ENCODE data around the gene KLHL14.
"Not testable (repeated sequence)": the region's sequence is repeated elsewhere in the genome, so short reads cannot be mapped to it uniquely, and the experiment has no call there.

Gene KLHL14, protein sequence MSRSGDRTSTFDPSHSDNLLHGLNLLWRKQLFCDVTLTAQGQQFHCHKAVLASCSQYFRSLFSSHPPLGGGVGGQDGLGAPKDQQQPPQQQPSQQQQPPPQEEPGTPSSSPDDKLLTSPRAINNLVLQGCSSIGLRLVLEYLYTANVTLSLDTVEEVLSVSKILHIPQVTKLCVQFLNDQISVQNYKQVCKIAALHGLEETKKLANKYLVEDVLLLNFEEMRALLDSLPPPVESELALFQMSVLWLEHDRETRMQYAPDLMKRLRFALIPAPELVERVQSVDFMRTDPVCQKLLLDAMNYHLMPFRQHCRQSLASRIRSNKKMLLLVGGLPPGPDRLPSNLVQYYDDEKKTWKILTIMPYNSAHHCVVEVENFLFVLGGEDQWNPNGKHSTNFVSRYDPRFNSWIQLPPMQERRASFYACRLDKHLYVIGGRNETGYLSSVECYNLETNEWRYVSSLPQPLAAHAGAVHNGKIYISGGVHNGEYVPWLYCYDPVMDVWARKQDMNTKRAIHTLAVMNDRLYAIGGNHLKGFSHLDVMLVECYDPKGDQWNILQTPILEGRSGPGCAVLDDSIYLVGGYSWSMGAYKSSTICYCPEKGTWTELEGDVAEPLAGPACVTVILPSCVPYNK

DNA sequence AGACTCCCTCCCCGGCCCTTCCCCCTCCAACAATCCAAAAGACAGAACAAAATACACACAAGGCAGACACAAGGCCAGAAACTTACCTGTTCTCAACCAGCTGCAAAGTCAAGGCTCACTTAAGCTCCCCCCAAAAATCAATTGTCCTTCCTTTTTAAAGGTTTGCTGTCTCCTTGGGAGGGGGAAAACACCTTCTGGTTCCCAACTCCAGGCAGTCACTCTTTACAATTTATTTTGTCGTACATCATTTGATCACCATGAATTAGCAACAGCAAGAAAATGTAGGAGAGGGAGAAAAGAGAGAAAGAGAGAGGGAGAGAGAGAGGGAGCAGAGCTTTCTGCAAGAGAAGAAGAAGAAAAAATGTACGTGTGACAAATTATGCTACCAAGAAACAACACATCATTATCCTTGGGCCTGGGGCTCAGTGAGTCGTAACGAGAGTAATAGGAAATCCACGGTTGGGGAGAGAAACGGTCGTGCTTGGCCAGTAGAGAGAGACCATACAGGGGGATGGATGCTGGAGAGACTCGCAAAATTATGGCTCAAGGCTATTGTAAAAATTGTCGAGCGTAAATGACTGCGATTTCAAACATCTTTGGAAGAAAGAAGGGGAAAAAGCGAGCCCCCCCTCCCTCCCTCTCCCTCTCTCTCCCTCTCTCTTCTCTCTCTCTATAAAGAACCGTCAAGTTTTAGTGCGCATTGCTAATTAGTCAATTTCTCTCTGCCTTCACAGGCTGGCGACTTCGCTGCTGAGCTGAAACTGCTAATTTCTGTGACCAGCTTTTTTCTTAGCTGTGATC lies at the start of gene KLHL14:
Gene KLHL14, minus strand, starts transcription at position 443 of the 801 bp plus-strand sequence. CDS start 2,432 bp downstream, outside the sequence.
- no peak for DNase-seq (ENCODE audit: low read depth in 2 of 2)

DNA sequence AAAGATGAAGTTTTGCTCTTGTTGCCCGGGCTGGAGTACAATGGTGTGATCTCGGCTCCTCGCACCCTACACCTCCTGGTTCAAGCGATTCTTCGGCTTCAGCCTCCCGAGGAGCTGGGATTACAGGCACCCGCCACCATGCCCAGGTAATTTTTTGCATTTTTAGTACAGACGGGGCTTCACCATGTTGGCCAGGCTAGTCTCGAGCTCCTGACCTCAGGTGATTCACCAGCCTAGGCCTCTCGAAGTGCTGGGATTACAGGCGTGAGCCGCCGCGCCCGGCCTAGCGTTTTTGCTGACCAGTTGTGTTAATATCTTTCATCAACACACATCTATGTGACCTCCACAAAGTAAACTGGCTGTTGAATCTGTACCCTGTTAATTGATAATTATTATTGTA lies 49.4 kb upstream of the KLHL14 start:
- DNase-seq (ENCODE audit: low read depth in 2 of 2) = no peak

DNA sequence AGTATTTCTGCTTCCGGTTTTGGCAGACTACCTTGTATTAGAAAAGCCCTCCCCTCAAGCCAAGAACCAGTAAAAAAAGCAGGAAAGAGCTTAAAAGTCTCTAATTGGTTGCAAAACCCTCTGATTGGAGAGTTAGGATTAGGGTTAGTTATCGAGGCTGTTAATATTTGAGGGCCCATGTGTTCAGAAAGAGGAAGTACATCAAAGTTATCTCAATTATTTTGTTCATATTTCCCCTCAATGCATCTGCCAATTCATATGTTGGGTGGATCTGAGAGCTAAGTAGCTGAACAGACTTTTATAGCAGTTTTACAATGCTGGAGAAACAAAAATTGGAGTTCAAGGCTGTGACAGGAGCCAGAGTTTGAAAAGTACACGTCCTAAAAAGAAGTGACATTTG lies 43.1 kb upstream of the KLHL14 start:
- DNase-seq (ENCODE audit: low read depth in 2 of 2) = no peak

DNA sequence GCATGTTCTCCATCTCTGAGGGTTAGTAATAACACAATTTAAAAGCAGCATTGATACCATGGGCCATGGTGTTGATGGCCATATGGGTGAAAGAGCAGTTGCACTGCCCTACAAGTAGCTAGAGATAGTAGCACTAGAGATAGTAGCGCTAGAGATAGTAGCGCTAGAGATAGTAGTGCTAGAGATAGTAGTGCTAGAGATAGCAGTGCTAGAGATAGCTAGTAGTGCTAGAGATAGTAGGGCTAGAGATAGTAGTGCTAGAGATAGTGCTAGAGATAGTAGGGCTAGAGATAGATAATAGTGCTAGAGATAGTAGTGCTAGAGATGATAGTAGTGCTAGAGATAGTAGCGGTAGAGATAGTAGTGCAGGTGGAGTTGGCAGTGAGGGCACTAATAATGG lies 39.5 kb upstream of the KLHL14 start:
- no peak for DNase-seq (ENCODE audit: low read depth in 2 of 2)

DNA sequence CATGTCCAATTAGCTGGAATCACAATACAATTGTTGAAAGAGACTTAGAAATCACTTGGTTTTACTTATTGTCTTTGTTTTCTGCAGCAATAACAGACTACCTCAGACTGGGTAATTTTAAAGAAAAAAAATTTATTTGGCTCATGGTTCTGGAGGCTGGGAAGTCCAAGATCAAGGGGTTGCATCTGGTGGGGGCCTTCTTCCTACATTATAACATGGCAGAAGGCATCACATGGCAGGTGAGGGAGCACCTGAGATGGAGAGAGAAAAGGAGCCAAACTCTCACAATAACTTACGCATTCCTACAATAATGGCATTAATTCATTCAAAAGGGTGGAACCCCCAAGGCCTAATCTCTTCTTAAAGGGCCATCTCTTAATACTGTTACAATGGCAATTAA lies 37.5 kb upstream of the KLHL14 start:
- no peak for DNase-seq (ENCODE audit: low read depth in 2 of 2)

DNA sequence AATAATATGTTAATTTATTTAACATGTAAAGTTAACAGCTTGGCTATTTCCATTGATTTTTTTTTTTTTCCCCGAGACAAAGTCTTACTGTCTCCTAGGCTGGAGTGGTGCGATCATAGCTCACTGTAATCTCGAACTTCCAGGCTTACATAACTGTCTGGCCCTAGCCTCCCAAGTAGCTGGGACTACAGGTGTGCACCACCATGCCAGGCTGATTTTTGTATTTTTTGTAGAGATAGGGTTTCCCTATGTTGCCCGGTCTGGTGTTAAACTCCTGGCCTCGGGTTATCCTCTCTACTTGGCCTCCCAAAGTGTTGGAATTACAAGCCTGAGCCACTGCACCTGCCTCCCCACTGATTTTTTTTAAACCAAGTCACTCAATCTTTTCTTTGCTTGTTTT lies 32.5 kb upstream of the KLHL14 start:
- no peak for DNase-seq (ENCODE audit: low read depth in 2 of 2)

DNA sequence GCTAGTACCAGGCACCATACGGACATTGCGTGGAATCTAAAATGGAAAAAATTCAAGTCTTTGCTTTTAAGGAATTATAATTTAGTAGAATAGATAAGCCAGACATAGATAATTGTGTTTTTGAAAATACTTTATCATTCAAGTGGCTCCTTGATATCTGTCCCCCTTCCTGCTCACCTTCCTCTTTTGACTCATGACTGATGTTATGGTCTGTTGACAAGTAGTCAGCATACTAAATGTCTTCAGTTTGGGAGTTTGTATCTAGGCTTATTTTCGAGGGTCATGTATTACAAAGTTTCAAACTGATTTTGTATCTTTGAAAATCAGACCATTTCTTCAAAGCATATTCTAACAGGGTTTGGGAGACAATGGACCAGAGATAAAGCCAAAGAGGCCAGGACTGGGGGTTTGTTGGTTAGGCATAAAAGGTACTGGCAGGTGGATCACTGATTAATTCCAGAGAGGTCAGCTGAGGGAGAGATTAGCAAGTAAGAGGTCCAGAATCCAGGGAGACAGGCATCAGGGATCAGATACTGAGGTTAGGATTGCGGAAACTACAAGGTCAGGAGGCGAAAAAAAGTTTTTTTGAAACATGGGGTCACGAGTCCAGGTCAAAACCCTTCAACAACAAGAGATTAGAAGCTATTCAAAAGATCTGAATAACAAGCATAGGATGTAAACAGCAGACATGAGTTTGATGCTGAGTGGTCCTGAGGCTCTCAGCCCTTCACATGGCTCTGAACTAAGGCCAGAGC lies 31.5 kb upstream of the KLHL14 start:
- DNase-seq (ENCODE audit: low read depth in 2 of 2) = no peak

DNA sequence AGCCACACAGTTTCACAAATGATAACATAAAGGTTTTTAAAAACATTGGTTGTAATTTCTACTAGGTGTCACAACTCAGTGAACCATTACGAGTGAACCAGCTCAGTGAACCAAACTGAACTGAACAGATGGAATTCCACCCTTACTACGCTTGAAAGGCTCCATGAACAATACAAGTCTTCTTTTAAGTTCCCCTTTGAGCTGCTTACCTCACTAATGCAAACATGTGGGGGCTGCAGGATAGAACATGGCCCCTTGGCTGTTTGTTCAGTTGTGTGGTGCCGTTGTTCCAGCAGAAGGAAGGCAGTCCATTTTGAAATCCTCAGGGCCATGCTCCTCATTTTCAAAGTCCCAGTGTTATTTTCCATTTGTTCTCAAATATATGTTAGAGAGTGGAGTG lies 30.7 kb upstream of the KLHL14 start:
- no peak for DNase-seq (ENCODE audit: low read depth in 2 of 2)

DNA sequence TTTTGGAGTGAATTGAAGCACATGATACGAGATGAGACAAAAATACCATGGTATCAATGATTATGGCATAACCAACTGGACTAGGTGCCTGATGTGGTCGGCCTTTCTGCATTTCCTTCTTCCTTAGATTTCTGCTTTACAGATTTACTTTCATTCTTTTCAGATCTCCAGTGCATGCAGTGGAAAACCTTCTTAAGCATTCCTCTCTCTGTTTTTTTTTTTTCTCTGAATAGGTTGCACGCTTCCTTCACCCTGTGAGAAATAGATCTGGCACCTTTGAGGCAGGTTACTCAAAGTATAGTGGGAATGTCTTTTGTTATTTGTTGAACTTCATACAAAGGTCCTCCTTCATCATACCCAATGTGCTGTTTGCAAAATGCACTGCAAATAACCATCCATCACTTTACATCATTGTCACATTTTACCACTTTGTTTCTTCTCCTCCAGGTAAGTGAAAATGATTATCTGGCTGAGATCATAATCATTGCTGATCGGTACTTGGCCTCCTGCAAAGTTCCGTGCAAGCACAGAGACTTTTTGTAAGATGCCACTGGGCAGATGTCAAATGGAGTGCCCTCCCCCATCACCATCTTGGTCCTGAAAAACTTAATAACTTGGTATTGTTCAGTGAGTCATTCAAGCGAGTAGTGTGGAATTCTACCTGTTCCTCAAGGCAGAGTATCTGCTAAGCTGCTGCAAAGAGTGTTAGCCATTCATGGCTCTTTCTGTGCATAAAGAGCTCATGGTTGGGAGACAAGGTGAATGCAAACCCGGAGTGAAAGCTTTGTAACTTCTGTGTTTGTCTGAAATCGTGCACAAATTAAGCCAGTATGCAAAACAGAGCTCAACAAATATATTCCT lies 30.0 kb upstream of the KLHL14 start:
- DNase-seq (ENCODE audit: low read depth in 2 of 2) = no peak

DNA sequence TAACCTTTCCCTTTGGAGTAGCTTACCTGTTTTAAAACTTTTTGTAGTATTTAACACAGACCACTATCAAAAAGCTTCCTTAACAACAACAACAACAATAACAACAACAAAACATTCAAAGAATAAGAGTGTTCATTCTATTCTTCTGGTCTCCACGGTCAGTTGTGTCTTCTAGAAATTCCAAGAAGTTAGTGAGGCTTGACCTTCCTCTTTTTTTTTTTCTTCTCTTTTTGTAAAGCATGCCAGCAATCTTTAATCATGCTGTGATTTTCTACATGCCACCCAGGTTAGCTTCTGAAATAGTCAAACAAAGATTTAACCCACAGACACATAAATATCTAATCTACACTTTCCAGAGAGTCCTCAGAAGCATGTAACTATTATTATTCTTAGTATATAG lies 28.4 kb upstream of the KLHL14 start:
- no peak for DNase-seq (ENCODE audit: low read depth in 2 of 2)

DNA sequence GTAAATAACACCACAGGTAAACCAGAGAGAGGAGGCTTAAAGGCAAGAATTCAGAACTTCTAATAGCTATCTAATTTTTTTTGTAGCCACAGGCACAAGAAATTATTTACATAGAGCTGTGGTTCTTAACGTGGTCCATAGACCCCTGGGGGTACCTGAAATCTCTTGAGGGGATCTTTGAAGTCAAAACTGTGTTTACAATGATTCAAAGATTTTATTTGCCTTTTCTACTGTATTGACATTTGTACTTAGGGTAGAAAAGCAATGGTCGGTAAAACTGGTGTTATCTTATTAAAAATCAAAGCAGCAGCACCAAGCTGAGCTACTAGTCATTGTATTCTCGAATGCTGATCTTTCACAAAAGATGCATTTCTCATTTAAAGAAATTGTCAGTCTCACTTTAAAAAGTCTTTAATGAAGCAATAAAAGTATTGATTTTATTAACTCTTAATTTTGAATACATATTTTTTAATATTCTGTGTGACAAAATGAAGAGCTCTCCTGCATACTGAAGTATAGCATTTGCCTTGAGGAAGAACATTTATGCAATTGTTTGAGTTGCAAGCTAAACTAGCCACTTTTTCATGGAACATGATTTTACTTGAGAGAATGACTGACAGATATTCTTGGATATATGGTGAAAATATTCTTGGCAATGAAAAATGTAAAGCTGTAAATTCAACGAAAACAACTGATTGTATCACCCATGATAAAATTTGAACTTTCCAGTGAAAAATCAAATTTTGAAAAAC lies 25.6 kb upstream of the KLHL14 start:
- DNase-seq (ENCODE audit: low read depth in 2 of 2) = no peak

DNA sequence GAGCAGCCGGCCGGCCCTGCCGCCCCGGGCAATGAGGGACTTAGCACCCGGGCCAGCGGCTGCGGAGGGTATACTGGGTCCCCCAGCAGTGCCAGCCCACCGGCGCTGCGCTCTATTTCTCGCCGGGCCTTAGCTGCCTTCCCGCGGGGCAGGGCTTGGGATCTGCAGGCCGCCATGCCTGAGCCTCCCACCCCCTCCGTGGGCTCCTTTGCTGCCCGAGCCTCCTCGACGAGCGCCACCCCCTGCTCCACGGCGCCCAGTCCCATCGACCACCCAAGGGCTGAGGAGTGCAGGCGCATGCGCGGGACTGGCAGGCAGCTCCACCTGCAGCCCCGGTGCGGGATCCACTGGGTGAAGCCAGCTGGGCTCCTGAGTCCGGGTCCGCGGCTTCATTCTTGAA lies 21.8 kb upstream of the KLHL14 start:
- DNase-seq (ENCODE audit: low read depth in 2 of 2) = not testable (repeated sequence)

DNA sequence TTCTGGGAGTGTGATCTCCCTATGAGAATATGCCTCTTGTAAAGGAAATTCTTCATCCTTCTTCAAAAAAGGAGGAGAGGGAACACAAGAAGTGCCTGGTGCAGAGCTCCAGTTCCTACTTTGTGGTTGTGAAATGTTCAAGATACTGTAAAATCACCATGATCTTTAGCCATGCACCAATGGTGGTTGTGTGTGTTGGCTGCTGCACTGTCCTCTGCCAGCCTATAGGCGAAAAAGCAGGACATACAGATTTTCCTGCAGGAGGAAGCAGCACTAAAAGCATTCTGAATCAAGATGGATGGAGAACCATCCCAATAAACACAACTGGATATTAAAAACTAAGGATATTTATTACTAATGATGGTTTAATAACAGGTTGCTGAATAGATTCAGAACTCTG lies 6.2 kb upstream of the KLHL14 start:
- DNase-seq (ENCODE audit: low read depth in 2 of 2) = no peak

DNA sequence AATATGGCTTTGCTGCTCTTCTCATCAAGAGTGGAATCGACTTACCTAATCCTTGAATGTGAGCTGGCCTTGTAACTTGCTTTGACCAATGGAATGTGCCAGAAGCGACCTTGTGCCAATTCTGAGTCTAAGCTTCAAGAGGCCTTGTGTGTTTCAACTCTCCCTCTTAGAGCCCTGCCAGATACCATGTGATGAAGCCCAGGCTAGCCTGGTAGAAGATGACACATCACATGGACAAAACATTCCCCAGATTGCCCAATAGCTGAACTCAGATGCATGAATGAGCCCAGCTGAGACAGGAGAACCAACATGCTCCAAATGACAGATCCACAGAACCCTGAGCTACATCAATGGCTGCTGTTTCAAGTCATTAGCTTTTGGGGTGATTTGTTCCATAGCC lies 4.2 kb upstream of the KLHL14 start:
- no peak for DNase-seq (ENCODE audit: low read depth in 2 of 2)

DNA sequence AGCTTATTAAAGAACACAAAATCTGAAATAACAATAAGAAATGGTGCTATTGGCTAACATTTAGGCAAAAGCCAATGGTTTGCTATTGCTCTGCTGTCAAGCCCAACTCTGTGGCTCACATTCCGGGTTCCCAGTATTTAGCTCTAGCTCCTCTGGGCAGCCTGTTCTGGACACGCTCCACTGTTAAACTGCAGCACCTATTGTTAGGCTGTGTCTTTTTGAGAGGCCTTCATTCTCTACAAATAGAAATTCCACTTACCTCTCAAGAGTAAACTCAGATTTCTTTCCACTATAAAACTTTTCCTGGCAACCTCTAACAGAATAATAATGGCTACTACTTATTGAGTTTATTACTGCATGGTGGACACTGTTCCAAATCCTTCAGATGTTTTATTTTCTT lies 3.7 kb upstream of the KLHL14 start:
- no peak for DNase-seq (ENCODE audit: low read depth in 2 of 2)

DNA sequence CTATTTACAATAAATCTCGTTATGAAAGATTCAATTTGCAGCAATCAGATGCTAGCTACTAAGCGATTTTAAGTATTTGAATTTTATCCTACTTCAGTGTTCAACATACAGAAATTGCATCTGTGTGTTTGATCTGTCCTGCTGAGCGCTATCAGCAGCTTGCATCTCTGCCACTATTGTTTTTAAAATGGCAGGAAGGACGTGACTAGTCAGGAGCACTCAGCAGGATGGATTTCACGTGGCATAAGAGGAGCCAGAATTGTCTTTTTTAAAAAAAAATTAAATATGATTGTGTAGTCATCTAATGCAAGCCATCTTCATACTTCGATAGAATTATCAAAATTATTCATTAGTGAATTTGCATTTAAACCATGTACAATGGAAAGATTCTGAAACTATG lies 2.8 kb upstream of the KLHL14 start:
- DNase-seq (ENCODE audit: low read depth in 2 of 2) = no peak

DNA sequence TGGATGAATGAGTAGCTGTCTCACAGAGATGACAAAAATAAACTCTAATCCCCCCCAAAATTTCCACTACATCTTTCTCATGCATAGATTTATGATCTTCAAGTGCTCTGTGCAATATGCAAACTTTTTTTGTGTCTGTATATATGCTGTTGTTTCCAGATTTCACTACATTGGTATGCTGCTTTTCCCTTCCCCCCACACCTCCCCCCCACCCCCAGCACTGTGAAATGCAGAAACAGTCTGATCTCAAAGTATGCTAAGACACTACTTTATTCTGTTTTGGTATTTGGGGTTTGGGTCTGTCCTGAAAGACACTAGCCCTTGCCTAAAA lies 524 bp upstream of the KLHL14 start:
- no peak for DNase-seq (ENCODE audit: low read depth in 2 of 2)

DNA sequence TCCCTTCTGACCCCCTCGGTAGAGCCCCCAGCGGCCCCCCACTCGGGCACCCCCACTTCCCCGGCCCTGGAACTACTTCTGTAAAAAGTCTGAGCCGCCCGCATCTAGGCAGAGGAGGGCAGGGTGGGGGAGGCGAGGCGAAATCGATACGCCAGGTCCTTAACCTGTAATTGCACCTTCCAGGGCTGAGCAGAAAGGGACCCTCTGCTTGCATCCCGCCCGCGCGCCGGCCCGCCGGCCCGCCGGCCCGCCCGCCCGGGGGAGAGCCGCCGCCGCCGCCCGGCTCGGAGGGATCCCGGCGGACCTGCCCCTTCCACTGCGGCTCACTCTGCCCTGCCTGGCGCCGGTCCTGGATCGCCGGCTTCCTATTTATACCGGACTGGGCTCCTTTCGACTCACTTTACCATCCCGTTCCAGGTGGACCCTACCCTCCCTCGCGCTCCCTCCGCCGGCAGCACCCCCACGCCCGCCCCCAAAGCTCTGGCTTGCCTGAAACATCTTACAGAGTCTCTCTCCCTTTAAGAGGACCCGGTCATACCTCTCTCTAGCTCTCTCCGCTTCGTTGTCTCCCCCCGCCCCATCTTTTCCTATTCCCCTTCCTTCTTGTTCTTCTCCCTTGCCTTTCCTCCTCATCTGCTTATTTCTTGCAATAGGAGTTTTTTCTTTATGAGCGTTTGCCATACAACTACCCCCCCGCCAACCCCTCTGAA lies 797 bp downstream of the KLHL14 start:
- no peak for DNase-seq (ENCODE audit: low read depth in 2 of 2)

DNA sequence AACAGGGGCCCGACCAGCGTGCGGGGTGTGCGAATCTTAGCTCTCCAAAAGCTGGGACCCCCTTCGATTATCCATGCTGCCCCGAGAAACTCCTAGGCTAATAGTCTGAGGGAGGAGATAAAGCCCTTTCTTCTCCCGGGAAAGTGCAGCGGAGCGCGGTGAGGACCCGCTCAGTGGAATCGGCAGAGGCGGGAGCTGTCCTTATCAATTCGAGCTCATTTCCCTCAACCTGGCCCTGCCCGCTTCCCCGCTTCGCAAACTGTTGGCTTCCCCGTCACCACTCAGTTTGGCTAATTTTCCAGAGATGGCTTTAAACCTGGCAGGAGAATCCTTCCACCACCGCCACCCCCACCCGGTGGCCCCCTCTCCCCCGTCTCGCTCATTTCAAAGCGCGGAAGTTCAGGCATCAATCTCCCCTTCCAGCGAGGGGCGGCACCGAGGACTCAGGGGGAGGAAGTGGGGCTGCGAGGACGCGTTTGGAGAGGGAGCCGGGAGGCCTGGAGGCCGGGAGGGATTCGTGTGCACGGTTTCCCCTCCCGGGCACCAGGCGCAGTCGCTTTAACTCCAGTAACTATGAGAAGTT lies 1.6 kb downstream of the KLHL14 start:
- no peak for DNase-seq (ENCODE audit: low read depth in 2 of 2)

Measured in fibroblast of skin of left biceps (primary cell).